Upper lobe of left lung (tissue), 6 donors: ENCODE results near the gene MCRIP1. TPM values are rescaled to one million over a fixed set of nuclear protein-coding genes. Genes with fewer than 3 reads are reported as not detected.
A peak's percentile ranks its signal among the peaks of the same experiment; 100 is the strongest.

Source experiments
- ATAC-seq, 2 donors: fragments of 200-7000 bp; cut with Tn5 transposase; one replicate each; pipeline ENCODE4 v1.9.1; 2022; ENCODE audit warnings: mild to moderate bottlenecking in 2 of 2, moderate library complexity in 2 of 2; ENCODE audit not compliant: low FRiP score in 2 of 2
- DNase-seq, 2 donors: peaks; one replicate each; pipeline ENCODE4 v3.0.0-alpha.2; 2019 to 2020
- H3K27ac ChIP-seq, 4 donors: fragments of 200-600 bp; sonication (generic); one replicate each; pipeline ENCODE4 v1.5.1; 2016 to 2019
- H3K27me3 ChIP-seq, 4 donors: fragments of 200-600 bp; sonication (generic); one replicate each; pipeline ENCODE4 v1.5.1; 2017 to 2019
- H3K36me3 ChIP-seq, 4 donors: fragments of 200-600 bp; sonication (generic); one replicate each; pipeline ENCODE4 v1.5.1; 2016 to 2019
- H3K4me1 ChIP-seq, 4 donors: fragments of 200-600 bp; sonication (generic); one replicate each; pipeline ENCODE4 v1.5.1; 2018 to 2019
- H3K4me3 ChIP-seq, 4 donors: fragments of 200-600 bp; sonication (generic); one replicate each; pipeline ENCODE4 v1.5.1; 2017 to 2019; ENCODE audit warnings: mild to moderate bottlenecking in 2 of 4, moderate library complexity in 1 of 4
- H3K9me3 ChIP-seq, 4 donors: fragments of 200-600 bp; sonication (generic); one replicate each; pipeline ENCODE4 v1.5.1; 2018 to 2019
- EP300 ChIP-seq, 4 donors: sonication (generic); formaldehyde crosslinking; IDR thresholded peaks; one replicate each; pipeline ENCODE4 v1.5.1; 2017; ENCODE audit warnings: antibody characterized with exemption in 4 of 4, control low read depth in 2 of 4
- POLR2A ChIP-seq, 4 donors: fragments of 450-650 bp; IDR thresholded peaks; one replicate each; pipeline ENCODE4 v1.5.1; 2016 to 2017; ENCODE audit warnings: antibody characterized with exemption in 4 of 4, mild to moderate bottlenecking in 2 of 4
- POLR2AphosphoS5 ChIP-seq, 2 donors: sonication (generic); formaldehyde crosslinking; IDR thresholded peaks; one replicate each; pipeline ENCODE4 v1.5.1; 2017; ENCODE audit warnings: antibody characterized with exemption in 2 of 2
- WGBS, 2 donors: methylation state at CpG; one replicate each; pipeline ENCODE4 v1.1.5; 2017 to 2018; 5-methylcytosine and 5-hydroxymethylcytosine counted together
- total RNA-seq, 6 donors: library from RNA; depleted of rRNA in 4 of 6; stranded (reverse); fragments of >200 nt in 4 of 6; gene quantifications; one replicate each; pipeline versions ENCODE4 v1.1.0 to v1.2.1, GENCODE V29; 2016 to 2021
- TF ChIP-seq, protein P1 (sequence below), 6 experiments: fragments of 450-650 bp in 4 of 6; fragments of 200-600 bp in 2 of 6; sonication (generic) in 2 of 6; IDR thresholded peaks; one replicate each; pipeline ENCODE4 v1.5.1; 2016 to 2019; ENCODE audit warnings: antibody characterized with exemption in 6 of 6
- donor health status: DM: no; HTN: no; CAD: no; lungs with moderate emphysema.
- donor health status: DM: no; HTN: yes; CAD: no; lungs with severe emphysema.

The MCRIP1 gene
- total RNA-seq, 6 donors from 2014 or later = 30.1 to 106 (median 70.1) TPM

DNA sequence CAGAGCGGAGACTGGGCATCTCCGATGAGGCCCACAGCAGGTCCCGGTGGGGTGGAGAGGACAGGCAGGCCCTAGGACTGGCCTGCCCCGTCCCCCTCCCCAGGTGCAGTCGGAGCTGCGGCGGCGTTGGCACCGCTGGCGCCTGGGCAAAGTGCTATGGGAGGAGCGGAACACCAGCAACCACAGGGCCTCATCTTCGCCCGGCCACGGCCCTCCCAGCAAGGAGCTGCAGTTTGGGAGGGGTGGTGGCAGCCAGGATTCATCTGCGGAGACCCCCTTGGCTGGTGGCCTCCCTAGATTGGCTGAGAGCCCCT lies 19.8 kb downstream of the MCRIP1 start:
- H3K4me3 ChIP-seq = no peak overlapping the region
- H3K36me3 ChIP-seq = no peaks in the 10 kb centered on the region
- WGBS, 2 donors = 88% methylated on average over 15 of the region's 15 CpGs; no CpG with 5 or more reads in 1 of the 2 donors
- ATAC-seq (no peak), DNase-seq (peak in 1 of 2 donors; percentile 70)
- no peaks in the 10 kb centered on the region for H3K9me3 ChIP-seq
- H3K27me3 ChIP-seq = peaks cover 0 to 10% (median 0%) of the 10 kb centered on the region in 4 donors
- no peak for TF ChIP-seq POLR2AphosphoS5 (IDR thresholded peaks at IDR 0.05)
- TF ChIP-seq EP300 (IDR thresholded peaks at IDR 0.05) = no peak
- TF ChIP-seq, protein P1, sequence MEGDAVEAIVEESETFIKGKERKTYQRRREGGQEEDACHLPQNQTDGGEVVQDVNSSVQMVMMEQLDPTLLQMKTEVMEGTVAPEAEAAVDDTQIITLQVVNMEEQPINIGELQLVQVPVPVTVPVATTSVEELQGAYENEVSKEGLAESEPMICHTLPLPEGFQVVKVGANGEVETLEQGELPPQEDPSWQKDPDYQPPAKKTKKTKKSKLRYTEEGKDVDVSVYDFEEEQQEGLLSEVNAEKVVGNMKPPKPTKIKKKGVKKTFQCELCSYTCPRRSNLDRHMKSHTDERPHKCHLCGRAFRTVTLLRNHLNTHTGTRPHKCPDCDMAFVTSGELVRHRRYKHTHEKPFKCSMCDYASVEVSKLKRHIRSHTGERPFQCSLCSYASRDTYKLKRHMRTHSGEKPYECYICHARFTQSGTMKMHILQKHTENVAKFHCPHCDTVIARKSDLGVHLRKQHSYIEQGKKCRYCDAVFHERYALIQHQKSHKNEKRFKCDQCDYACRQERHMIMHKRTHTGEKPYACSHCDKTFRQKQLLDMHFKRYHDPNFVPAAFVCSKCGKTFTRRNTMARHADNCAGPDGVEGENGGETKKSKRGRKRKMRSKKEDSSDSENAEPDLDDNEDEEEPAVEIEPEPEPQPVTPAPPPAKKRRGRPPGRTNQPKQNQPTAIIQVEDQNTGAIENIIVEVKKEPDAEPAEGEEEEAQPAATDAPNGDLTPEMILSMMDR (IDR thresholded peaks at IDR 0.05) = no peak
- no peak for TF ChIP-seq POLR2A (IDR thresholded peaks at IDR 0.05)
- H3K27ac ChIP-seq = no peak overlapping the region
- H3K4me1 ChIP-seq = no peaks in the 10 kb centered on the region

DNA sequence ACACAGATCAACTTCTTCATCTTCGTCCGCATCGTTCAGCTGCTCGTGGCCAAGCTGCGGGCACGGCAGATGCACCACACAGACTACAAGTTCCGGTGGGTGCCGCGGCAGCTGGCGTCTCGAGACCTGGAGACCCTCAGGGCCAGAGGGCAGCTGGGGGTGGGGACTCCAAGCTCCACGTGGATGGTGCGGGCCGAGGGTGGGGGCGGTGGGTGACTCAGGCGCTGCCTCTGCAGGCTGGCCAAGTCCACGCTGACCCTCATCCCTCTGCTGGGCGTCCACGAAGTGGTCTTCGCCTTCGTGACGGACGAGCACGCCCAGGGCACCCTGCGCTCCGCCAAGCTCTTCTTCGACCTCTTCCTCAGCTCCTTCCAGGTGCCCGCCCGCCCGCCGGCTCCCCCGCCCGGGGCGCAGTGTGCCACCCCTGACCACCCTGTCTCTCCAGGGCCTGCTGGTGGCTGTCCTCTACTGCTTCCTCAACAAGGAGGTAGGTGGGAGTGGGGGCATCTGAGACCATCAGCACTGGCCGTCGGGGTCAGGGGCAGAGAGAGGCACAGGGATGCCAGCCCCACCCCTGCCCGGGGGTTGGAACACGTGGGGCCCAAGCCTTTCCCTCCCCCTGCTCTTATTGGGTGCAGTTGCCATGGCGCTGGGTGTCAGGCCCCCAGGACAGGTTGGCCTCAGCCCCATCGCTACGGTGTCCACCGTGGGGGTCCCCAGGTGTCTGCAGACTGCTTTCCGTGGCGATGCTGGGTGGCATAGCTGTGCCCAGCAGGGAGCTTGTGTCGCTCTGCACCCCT lies 20.3 kb downstream of the MCRIP1 start:
- WGBS, 2 donors = 84 to 88% methylated on average over 37 to 39 of the region's 45 CpGs
- Histone ChIP-seq H3K27ac (no peak overlapping the region), H3K27me3 (peaks cover 0 to 14% (median 0%) of the 10 kb centered on the region in 4 donors), H3K36me3 (no peaks in the 10 kb centered on the region), H3K4me3 (no peak overlapping the region), H3K9me3 (no peaks in the 10 kb centered on the region), H3K4me1 (no peaks in the 10 kb centered on the region)
- TF ChIP-seq POLR2A (IDR thresholded peaks at IDR 0.05) (no peak), POLR2AphosphoS5 (IDR thresholded peaks at IDR 0.05) (no peak), EP300 (IDR thresholded peaks at IDR 0.05) (no peak)
- TF ChIP-seq, protein P1 (IDR thresholded peaks at IDR 0.05) = no peak
- DNase-seq (peak in 1 of 2 donors; percentile 84), ATAC-seq (no peak)

DNA sequence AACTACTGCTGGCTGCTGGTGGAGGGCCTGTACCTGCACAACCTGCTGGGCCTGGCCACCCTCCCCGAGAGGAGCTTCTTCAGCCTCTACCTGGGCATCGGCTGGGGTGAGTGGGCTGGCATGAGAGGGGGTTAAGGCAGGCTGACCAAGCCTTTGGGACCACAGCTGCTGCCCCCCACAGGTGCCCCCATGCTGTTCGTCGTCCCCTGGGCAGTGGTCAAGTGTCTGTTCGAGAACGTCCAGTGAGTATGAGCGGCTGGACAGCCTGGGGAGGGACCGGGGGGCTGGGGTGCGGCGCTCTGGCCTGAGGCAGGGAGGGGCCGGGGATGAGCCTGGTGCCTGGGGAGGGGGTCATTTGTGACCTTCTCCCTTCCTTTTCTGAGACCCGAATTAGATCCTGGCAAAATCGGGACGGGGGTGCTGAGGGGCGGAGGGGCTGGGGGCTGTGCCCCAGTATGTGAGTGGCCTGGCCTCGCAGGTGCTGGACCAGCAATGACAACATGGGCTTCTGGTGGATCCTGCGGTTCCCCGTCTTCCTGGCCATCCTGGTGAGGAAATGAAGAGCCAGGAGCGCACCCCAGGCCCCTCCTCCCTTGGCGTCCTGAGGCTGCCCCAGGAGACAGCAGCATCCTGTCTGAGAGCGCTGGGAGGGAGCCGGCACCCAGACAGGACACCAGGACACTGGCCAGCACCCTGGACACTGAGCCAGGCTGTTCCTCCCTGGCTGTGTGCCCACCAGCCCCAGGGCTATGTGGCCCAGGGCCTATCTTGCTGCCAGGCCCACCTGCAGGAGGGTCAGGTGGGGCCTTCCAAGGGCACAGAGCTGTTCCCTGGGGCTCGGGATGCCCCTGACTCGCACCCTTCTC lies 21.2 kb downstream of the MCRIP1 start:
- Histone ChIP-seq H3K4me1 (no peaks in the 10 kb centered on the region), H3K36me3 (no peaks in the 10 kb centered on the region), H3K4me3 (no peak overlapping the region), H3K27me3 (peaks cover 0 to 19% (median 0%) of the 10 kb centered on the region in 4 donors), H3K9me3 (no peaks in the 10 kb centered on the region), H3K27ac (no peak overlapping the region)
- TF ChIP-seq POLR2AphosphoS5 (IDR thresholded peaks at IDR 0.05) = no peak
- DNase-seq = peak in 1 of 2 donors; percentile 68
- ATAC-seq = no peak
- 68 to 77% methylated on average over 6 to 22 of the region's 24 CpGs for WGBS, 2 donors

DNA sequence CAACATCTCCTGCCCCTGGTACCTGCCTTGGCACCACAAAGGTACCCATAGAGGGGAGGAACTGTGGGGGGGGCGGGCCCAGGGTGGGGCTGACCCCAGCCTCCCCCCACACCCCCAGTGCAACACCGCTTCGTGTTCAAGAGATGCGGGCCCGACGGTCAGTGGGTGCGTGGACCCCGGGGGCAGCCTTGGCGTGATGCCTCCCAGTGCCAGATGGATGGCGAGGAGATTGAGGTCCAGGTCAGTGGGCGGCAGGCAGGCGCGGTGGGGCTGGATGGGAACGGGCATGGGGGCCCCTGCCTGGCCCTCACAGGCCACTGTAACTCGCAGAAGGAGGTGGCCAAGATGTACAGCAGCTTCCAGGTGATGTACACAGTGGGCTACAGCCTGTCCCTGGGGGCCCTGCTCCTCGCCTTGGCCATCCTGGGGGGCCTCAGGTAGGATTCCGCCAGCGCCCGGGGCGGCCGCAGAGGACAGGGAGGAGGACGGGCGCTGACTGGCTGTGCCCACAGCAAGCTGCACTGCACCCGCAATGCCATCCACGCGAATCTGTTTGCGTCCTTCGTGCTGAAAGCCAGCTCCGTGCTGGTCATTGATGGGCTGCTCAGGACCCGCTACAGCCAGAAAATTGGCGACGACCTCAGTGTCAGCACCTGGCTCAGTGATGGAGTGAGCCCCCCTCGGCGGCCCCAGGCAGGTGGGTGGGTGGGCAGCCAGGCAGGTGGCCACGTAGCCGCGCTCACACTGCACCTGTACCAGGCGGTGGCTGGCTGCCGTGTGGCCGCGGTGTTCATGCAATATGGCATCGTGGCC lies 22.0 kb downstream of the MCRIP1 start:
- 86 to 89% methylated on average over 15 to 21 of the region's 42 CpGs for WGBS, 2 donors
- TF ChIP-seq POLR2AphosphoS5 (IDR thresholded peaks at IDR 0.05) = no peak
- H3K4me3 ChIP-seq = no peak overlapping the region
- H3K27me3 ChIP-seq = peaks cover 0 to 26% (median 5%) of the 10 kb centered on the region in 4 donors
- no peak for ATAC-seq
- no peaks in the 10 kb centered on the region for H3K9me3 ChIP-seq
- no peak overlapping the region for H3K27ac ChIP-seq
- DNase-seq = peak in 1 of 2 donors; percentile 81
- no peaks in the 10 kb centered on the region for H3K4me1 ChIP-seq
- H3K36me3 ChIP-seq = no peaks in the 10 kb centered on the region

DNA sequence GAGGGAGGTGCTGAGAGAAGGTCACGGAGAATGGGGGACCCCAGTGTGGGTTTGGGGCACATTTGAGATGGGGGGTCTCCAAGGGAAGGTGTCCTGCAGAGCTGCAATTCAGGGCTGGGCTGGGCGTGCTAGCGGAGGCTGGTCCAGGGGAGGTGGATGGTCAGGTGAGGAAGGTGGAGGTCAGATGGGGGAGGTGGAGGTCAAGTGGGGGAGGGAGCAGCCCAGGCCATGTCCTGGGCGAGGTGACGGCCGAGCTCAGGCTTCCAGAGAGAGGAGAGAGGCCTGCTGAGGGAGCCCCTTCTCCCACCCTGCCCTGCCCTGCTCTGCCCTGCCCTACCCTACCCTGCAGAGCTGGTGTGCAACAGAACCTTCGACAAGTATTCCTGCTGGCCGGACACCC lies 22.6 kb downstream of the MCRIP1 start:
- no peak overlapping the region for H3K27ac ChIP-seq
- ATAC-seq = no peak
- TF ChIP-seq EP300 (IDR thresholded peaks at IDR 0.05) (no peak), POLR2A (IDR thresholded peaks at IDR 0.05) (no peak), POLR2AphosphoS5 (IDR thresholded peaks at IDR 0.05) (no peak)
- TF ChIP-seq, protein P1 (IDR thresholded peaks at IDR 0.05) = no peak
- H3K27me3 ChIP-seq = peaks cover 0 to 32% (median 8%) of the 10 kb centered on the region in 4 donors
- 64 to 81% methylated on average over 6 to 8 of the region's 8 CpGs for WGBS, 2 donors
- H3K36me3 ChIP-seq = no peaks in the 10 kb centered on the region
- no peaks in the 10 kb centered on the region for H3K9me3 ChIP-seq
- DNase-seq = no peak
- H3K4me1 ChIP-seq = no peaks in the 10 kb centered on the region
- no peak overlapping the region for H3K4me3 ChIP-seq
